Loucy (cell line): ENCODE measurements around the gene TRMT61A.

ENCODE experiments used
- H2AFZ ChIP-seq: fragments of 200-600 bp; sonication (generic); 2 replicates; pipeline ENCODE4 v1.6.0; 2016; ENCODE audit warnings: antibody characterized with exemption, mild to moderate bottlenecking, low read length, moderate library complexity
- H3F3A ChIP-seq: fragments of 200-600 bp; 2 replicates; pipeline ENCODE4 v1.6.0; 2016; ENCODE audit warnings: antibody characterized with exemption, low read depth, mild to moderate bottlenecking
- H3K27me3 ChIP-seq: fragments of 200-600 bp; sonication (generic); 2 replicates; pipeline ENCODE4 v1.6.1; 2014; ENCODE audit warnings: low read length, mild to moderate bottlenecking; ENCODE audit not compliant: insufficient read depth, poor library complexity, severe bottlenecking
- H3K36me3 ChIP-seq: fragments of 200-600 bp; sonication (generic); 2 replicates; pipeline ENCODE4 v1.6.1; 2016; ENCODE audit warnings: low read length; ENCODE audit not compliant: insufficient read depth
- H3K4me1 ChIP-seq: fragments of 200-600 bp; sonication (generic); 2 replicates; pipeline ENCODE4 v1.5.1; 2014; ENCODE audit warnings: low read length, mild to moderate bottlenecking; ENCODE audit not compliant: insufficient read depth, poor library complexity, severe bottlenecking
- H3K4me2 ChIP-seq: fragments of 200-600 bp; sonication (generic); 2 replicates; pipeline ENCODE4 v1.6.0; 2014; ENCODE audit warnings: antibody characterized with exemption, low read length, low read depth, mild to moderate bottlenecking; ENCODE audit not compliant: poor library complexity, severe bottlenecking
- H3K4me3 ChIP-seq: fragments of 200-600 bp; sonication (generic); 2 replicates; pipeline ENCODE4 v1.5.1; 2014; ENCODE audit warnings: low read length, mild to moderate bottlenecking, mixed read lengths; ENCODE audit not compliant: poor library complexity, severe bottlenecking
- H3K79me2 ChIP-seq: fragments of 200-600 bp; sonication (generic); 2 replicates; pipeline ENCODE4 v1.6.1; 2014; ENCODE audit warnings: low read length; ENCODE audit not compliant: insufficient read depth
- H3K9ac ChIP-seq: fragments of 200-600 bp; sonication (generic); 2 replicates; pipeline ENCODE4 v1.6.0; 2014; ENCODE audit warnings: mild to moderate bottlenecking, low read depth, low read length, moderate library complexity; ENCODE audit not compliant: poor library complexity, severe bottlenecking
- H3K9me2 ChIP-seq: fragments of 200-600 bp; sonication (generic); replicated peaks from 2 replicates; pipeline ENCODE4 v1.6.1; 2016; ENCODE audit warnings: low read depth, low read length, mixed read lengths
- H3K9me3 ChIP-seq: fragments of 200-600 bp; sonication (generic); 2 replicates; pipeline ENCODE4 v1.6.1; 2014; ENCODE audit warnings: mild to moderate bottlenecking, antibody characterized with exemption, low read length, low read depth; ENCODE audit not compliant: insufficient read depth
- H4K20me1 ChIP-seq: fragments of 200-600 bp; sonication (generic); 2 replicates; pipeline ENCODE4 v1.6.0; 2014; ENCODE audit warnings: antibody characterized with exemption, low read length, mild to moderate bottlenecking; ENCODE audit not compliant: insufficient read depth, poor library complexity, severe bottlenecking
- CTCF ChIP-seq: fragments of 200-600 bp; sonication (generic); conservative IDR thresholded peaks from 2 replicates; pipeline ENCODE4 v1.5.1; 2014; ENCODE audit warnings: mild to moderate bottlenecking, antibody characterized with exemption, low read length
- EZH2phosphoT487 ChIP-seq: fragments of 200-600 bp; IDR thresholded peaks from 2 replicates; pipeline ENCODE4 v1.6.1; 2018; ENCODE audit warnings: antibody characterized with exemption, mild to moderate bottlenecking, moderate library complexity, borderline replicate concordance

Gene TRMT61A

GRCh38 chr14:103568952-103569351, 40.0 kb downstream of the TRMT61A start:
- H3K9me3 ChIP-seq = no peaks in the 10 kb centered on the region
- H3K4me1 ChIP-seq = peaks cover 13% of the 10 kb centered on the region
- H3K27me3 ChIP-seq = no peaks in the 10 kb centered on the region
- H3F3A ChIP-seq = no peaks in the 10 kb centered on the region
- peaks cover 56% of the 10 kb centered on the region for H3K79me2 ChIP-seq
- H3K4me3 ChIP-seq = no peak overlapping the region
- H3K9me2 ChIP-seq = no peaks in the 10 kb centered on the region
- H3K9ac ChIP-seq = no peak overlapping the region
- no peak overlapping the region for H2AFZ ChIP-seq
- no peak overlapping the region for H3K4me2 ChIP-seq
- peaks cover 10% of the 10 kb centered on the region; the same call in 1 of the 2 replicates for H3K36me3 ChIP-seq
- peaks cover 16% of the 10 kb centered on the region for H4K20me1 ChIP-seq
- TF ChIP-seq EZH2phosphoT487 = no peak

GRCh38 chr14:103569408-103569807, 40.4 kb downstream of the TRMT61A start:
- H3K27me3 ChIP-seq = no peaks in the 10 kb centered on the region
- H3K4me3 ChIP-seq = no peak overlapping the region
- TF ChIP-seq EZH2phosphoT487 = no peak
- no peak overlapping the region for H2AFZ ChIP-seq
- no peaks in the 10 kb centered on the region for H3K9me2 ChIP-seq
- H3K4me1 ChIP-seq = peaks cover 9% of the 10 kb centered on the region
- H3K9me3 ChIP-seq = no peaks in the 10 kb centered on the region
- peaks cover 16% of the 10 kb centered on the region for H4K20me1 ChIP-seq
- H3K4me2 ChIP-seq = no peak overlapping the region
- H3K36me3 ChIP-seq = peaks cover 15% of the 10 kb centered on the region; the same call in 1 of the 2 replicates
- no peak overlapping the region for H3K9ac ChIP-seq
- peaks cover 51% of the 10 kb centered on the region for H3K79me2 ChIP-seq
- H3F3A ChIP-seq = no peaks in the 10 kb centered on the region

GRCh38 chr14:103574104-103574503, 45.1 kb downstream of the TRMT61A start:
- H3K9me3 ChIP-seq = no peaks in the 10 kb centered on the region
- no peak overlapping the region for H3K4me2 ChIP-seq
- no peaks in the 10 kb centered on the region for H3F3A ChIP-seq
- TF ChIP-seq CTCF (no peak), EZH2phosphoT487 (no peak)
- H4K20me1 ChIP-seq = peaks cover 12% of the 10 kb centered on the region
- H3K27me3 ChIP-seq = no peaks in the 10 kb centered on the region
- peaks cover 10% of the 10 kb centered on the region; the same call in 1 of the 2 replicates for H3K79me2 ChIP-seq
- H2AFZ ChIP-seq = no peak overlapping the region
- no peak overlapping the region for H3K4me3 ChIP-seq
- H3K9ac ChIP-seq = no peak overlapping the region
- no peaks in the 10 kb centered on the region for H3K9me2 ChIP-seq
- H3K36me3 ChIP-seq = peaks cover 40% of the 10 kb centered on the region; the same call in 1 of the 2 replicates
- no peaks in the 10 kb centered on the region for H3K4me1 ChIP-seq

GRCh38 chr14:103574707-103575285, 45.8 kb downstream of the TRMT61A start:
- no peaks in the 10 kb centered on the region for H3K4me1 ChIP-seq
- H3K9me2 ChIP-seq = no peaks in the 10 kb centered on the region
- no peak for TF ChIP-seq CTCF
- TF ChIP-seq EZH2phosphoT487 = no peak
- H3K9ac ChIP-seq = no peak overlapping the region
- no peaks in the 10 kb centered on the region for H3K9me3 ChIP-seq
- peaks cover 40% of the 10 kb centered on the region; the same call in 1 of the 2 replicates for H3K36me3 ChIP-seq
- no peak overlapping the region for H2AFZ ChIP-seq
- no peak overlapping the region for H3K4me3 ChIP-seq
- H3F3A ChIP-seq = no peaks in the 10 kb centered on the region
- peaks cover 7% of the 10 kb centered on the region for H4K20me1 ChIP-seq
- H3K27me3 ChIP-seq = no peaks in the 10 kb centered on the region
- H3K4me2 ChIP-seq = no peak overlapping the region
- H3K79me2 ChIP-seq = 0 out of 2 replicates have a peak, but pooled peaks cover 5% of the 10 kb centered on the region
